Mesenchymal stem cell (in vitro differentiated cells and primary cell): Measurements from ENCODE around the gene SPATA32.

ENCODE experiments used
- DNase-seq: peaks from one replicate; pipeline ENCODE4 v3.0.0-alpha.2; 2013
- H2AFZ ChIP-seq: one replicate; pipeline ENCODE4 v1.6.1; 2013; ENCODE audit warnings: low read depth, mild to moderate bottlenecking, control low read depth, inconsistent platforms, low read length, moderate library complexity
- H2AK5ac ChIP-seq: 2 replicates; pipeline ENCODE4 v1.6.1; 2013; ENCODE audit warnings: low read length, moderate library complexity, mild to moderate bottlenecking, inconsistent platforms; ENCODE audit not compliant: severe bottlenecking
- H2BK120ac ChIP-seq: one replicate; pipeline ENCODE4 v1.6.1; 2013; ENCODE audit warnings: low read depth, mild to moderate bottlenecking, inconsistent platforms, low read length, moderate library complexity
- H2BK12ac ChIP-seq, 2 experiments: one replicate each; pipeline ENCODE4 v1.6.1; 2013; ENCODE audit warnings: inconsistent platforms in 2 of 2, low read length in 2 of 2, mild to moderate bottlenecking in 2 of 2, moderate library complexity in 2 of 2, control low read depth in 1 of 2
- H2BK15ac ChIP-seq: one replicate; pipeline ENCODE4 v1.6.1; 2013; ENCODE audit warnings: mild to moderate bottlenecking, low read depth, inconsistent platforms; ENCODE audit not compliant: poor library complexity, severe bottlenecking
- H2BK5ac ChIP-seq: 2 replicates; pipeline ENCODE4 v1.6.1; 2013; ENCODE audit warnings: low read depth, mild to moderate bottlenecking, low read length, control low read depth, inconsistent platforms; ENCODE audit not compliant: poor library complexity, severe bottlenecking
- H3K14ac ChIP-seq, 2 experiments: one replicate each; pipeline ENCODE4 v1.6.1; 2013; ENCODE audit warnings: inconsistent platforms in 2 of 2, low read length in 2 of 2, control low read depth in 1 of 2, mild to moderate bottlenecking in 1 of 2, moderate library complexity in 1 of 2
- H3K18ac ChIP-seq, 2 experiments: one replicate each; pipeline ENCODE4 v1.6.1; 2013; ENCODE audit warnings: inconsistent platforms in 2 of 2, low read length in 2 of 2, control low read depth in 1 of 2, low read depth in 1 of 2, mild to moderate bottlenecking in 1 of 2
- H3K23ac ChIP-seq, 2 experiments: one replicate each; pipeline ENCODE4 v1.6.1; 2013; ENCODE audit warnings: inconsistent platforms in 2 of 2, low read length in 2 of 2, mild to moderate bottlenecking in 2 of 2, moderate library complexity in 2 of 2, control low read depth in 1 of 2
- H3K27ac ChIP-seq: 2 replicates; pipeline ENCODE4 v1.5.1; 2013; ENCODE audit warnings: mild to moderate bottlenecking, moderate library complexity, low read length, control low read depth, inconsistent platforms; ENCODE audit not compliant: poor library complexity, severe bottlenecking
- H3K27me3 ChIP-seq, 2 experiments: 2 replicates each; pipeline versions ENCODE4 v1.6.1 to v1.7.0; 2013; ENCODE audit warnings: low read length in 2 of 2, mild to moderate bottlenecking in 2 of 2, moderate library complexity in 2 of 2, control low read depth in 1 of 2, inconsistent platforms in 1 of 2; ENCODE audit not compliant: control insufficient read depth in 1 of 2, insufficient read depth in 1 of 2
- H3K36me3 ChIP-seq, 2 experiments: 2 replicates each; pipeline versions ENCODE4 v1.6.1 to v1.7.0; 2013; ENCODE audit warnings: low read length in 2 of 2, control low read depth in 1 of 2, inconsistent platforms in 1 of 2, low read depth in 1 of 2, mild to moderate bottlenecking in 1 of 2; ENCODE audit not compliant: insufficient read depth in 2 of 2, control insufficient read depth in 1 of 2
- H3K4ac ChIP-seq, 2 experiments: one replicate each; pipeline ENCODE4 v1.6.1; 2013; ENCODE audit warnings: inconsistent platforms in 2 of 2, low read length in 2 of 2, mild to moderate bottlenecking in 2 of 2, moderate library complexity in 2 of 2, control low read depth in 1 of 2, low read depth in 1 of 2
- H3K4me1 ChIP-seq: 2 replicates; pipeline ENCODE4 v1.6.1; 2013; ENCODE audit warnings: low read depth, low read length, control low read depth; ENCODE audit not compliant: control insufficient read depth, insufficient read depth
- H3K4me2 ChIP-seq: 2 replicates; pipeline ENCODE4 v1.6.1; 2013; ENCODE audit warnings: low read length, mild to moderate bottlenecking, inconsistent platforms; ENCODE audit not compliant: poor library complexity, severe bottlenecking
- H3K4me3 ChIP-seq, 2 experiments: 2 replicates each; pipeline versions ENCODE4 v1.5.1 to v1.7.0; 2013; ENCODE audit warnings: low read length in 2 of 2, mild to moderate bottlenecking in 2 of 2, control low read depth in 1 of 2, low read depth in 1 of 2; ENCODE audit not compliant: insufficient read depth in 1 of 2
- H3K79me1 ChIP-seq: replicated peaks from 2 replicates; pipeline ENCODE4 v1.6.1; 2013; ENCODE audit warnings: mild to moderate bottlenecking, control low read depth, low read length, inconsistent platforms; ENCODE audit not compliant: poor library complexity, severe bottlenecking
- H3K9ac ChIP-seq: 2 replicates; pipeline ENCODE4 v1.7.0; 2013; ENCODE audit warnings: mild to moderate bottlenecking, low read length, moderate library complexity
- H3K9me3 ChIP-seq: 2 replicates; pipeline ENCODE4 v1.7.0; 2013; ENCODE audit warnings: mild to moderate bottlenecking, low read length; ENCODE audit not compliant: control insufficient read depth
- H4K8ac ChIP-seq: one replicate; pipeline ENCODE4 v1.6.1; 2013; ENCODE audit warnings: inconsistent platforms, mild to moderate bottlenecking, low read length, moderate library complexity
- H4K91ac ChIP-seq: one replicate; pipeline ENCODE4 v1.6.1; 2013; ENCODE audit warnings: mild to moderate bottlenecking, low read length, inconsistent platforms
- WGBS: methylation state at CpG from one replicate; pipeline ENCODE4 v1.1.7; 2013; ENCODE audit warnings: mixed read lengths; 5-methylcytosine and 5-hydroxymethylcytosine counted together

Gene SPATA32

DNA sequence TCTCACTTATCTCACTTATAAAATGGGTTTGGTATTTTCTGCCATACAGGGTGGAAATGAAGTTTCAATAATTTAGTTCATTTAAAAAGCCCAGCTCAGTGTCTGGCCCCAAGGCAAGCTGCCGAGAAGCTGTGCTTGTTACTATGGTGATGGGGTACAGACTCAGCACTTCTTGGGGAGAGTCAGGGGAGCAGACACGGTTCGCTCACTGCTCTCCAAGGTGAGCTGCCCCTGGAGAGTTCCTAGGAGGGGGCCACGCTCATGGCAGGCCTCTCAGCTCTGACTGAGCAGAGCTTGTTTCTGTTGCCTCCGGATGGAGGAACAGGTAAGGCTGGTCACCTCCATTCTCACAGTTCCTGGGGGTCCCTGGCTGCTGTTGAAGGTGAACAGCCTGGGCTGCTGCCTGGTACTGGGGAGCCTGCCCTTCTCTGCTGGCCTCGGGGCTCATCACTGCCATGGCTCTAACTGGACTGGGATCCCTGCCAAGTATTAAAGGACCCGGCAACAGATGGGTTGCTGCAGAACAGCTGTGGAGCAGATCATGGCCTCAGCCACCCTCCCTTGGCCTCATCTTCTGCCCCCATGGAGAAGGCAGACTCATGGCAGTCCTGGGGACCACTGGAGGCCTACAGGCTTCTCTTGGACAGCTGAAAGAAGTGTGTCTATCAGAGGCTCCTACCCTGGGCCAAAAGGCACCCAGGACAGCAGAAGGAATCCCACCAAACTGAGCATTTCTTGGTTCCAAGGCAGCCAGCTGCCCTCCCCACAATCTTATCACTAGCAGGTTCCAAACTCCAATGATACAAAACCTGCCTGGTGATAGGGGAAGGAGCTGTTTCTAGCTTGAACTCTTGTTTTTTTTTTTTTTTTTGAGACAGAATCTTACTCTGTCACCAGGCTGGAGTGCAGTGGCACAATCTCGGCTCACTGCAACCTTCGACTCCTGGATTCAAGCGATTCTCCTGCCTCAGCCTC, 25.9 kb upstream of the SPATA32 start:
- Histone ChIP-seq H4K8ac (no peak overlapping the region), H3K4me2 (no peak overlapping the region), H3K9ac (no peak overlapping the region), H4K91ac (no peak overlapping the region), H3K9me3 (no peaks in the 10 kb centered on the region), H2BK5ac (no peak overlapping the region), H2BK120ac (no peak overlapping the region), H3K23ac (no peak overlapping the region), H2AK5ac (no peak overlapping the region), H2AFZ (no peak overlapping the region), H3K27ac (peak overlapping the region; percentile 41), H3K14ac (no peak overlapping the region), H2BK15ac (no peak overlapping the region), H3K4ac (no peak overlapping the region), H3K18ac (no peak overlapping the region), H3K79me1 (peaks cover 8% of the 10 kb centered on the region), H3K4me3 (peak overlapping the region in 1 of 2 experiments; percentile 6), H3K27me3 (no peaks in the 10 kb centered on the region), H2BK12ac (no peak overlapping the region), H3K4me1 (peaks cover 53% of the 10 kb centered on the region), H3K36me3 (peaks cover 71 to 85% of the 10 kb centered on the region in 2 experiments)
- WGBS = 88% methylated on average over 10 of the region's 10 CpGs
- DNase-seq = no peak

DNA sequence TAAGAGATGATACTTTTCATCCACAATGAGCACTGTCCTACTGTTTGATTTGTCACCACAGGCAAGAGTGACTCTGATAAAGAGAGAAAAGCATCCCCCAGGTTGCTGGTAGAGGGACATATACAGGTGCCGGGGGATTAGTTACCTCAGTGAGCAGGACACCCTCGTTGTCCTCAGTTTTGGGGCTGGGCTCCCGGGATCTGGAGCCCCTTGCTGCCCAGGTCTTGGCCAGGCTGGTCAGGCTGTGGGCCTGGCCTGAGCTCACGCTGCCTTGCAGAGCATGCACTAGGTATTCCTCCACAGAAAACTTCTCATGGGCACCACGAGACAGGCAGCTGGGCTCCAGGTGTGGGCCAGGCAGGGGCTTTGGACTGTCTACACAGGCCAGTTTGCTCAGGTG, 24.4 kb upstream of the SPATA32 start:
- Histone ChIP-seq H2BK5ac (no peak overlapping the region), H2BK12ac (no peak overlapping the region), H3K23ac (no peak overlapping the region), H2AFZ (no peak overlapping the region), H2BK15ac (no peak overlapping the region), H3K9me3 (no peaks in the 10 kb centered on the region), H3K4me3 (no peak overlapping the region), H2BK120ac (no peak overlapping the region), H3K4ac (no peak overlapping the region), H3K18ac (no peak overlapping the region), H3K27ac (no peak overlapping the region), H3K4me1 (peaks cover 47% of the 10 kb centered on the region), H3K36me3 (peaks cover 81 to 85% of the 10 kb centered on the region in 2 experiments), H3K79me1 (peaks cover 8% of the 10 kb centered on the region), H3K27me3 (no peaks in the 10 kb centered on the region), H4K8ac (no peak overlapping the region), H3K14ac (no peak overlapping the region), H4K91ac (no peak overlapping the region), H3K4me2 (no peak overlapping the region), H2AK5ac (no peak overlapping the region), H3K9ac (no peak overlapping the region)
- WGBS = over 99% methylated on average over 5 of the region's 5 CpGs
- DNase-seq = no peak

DNA sequence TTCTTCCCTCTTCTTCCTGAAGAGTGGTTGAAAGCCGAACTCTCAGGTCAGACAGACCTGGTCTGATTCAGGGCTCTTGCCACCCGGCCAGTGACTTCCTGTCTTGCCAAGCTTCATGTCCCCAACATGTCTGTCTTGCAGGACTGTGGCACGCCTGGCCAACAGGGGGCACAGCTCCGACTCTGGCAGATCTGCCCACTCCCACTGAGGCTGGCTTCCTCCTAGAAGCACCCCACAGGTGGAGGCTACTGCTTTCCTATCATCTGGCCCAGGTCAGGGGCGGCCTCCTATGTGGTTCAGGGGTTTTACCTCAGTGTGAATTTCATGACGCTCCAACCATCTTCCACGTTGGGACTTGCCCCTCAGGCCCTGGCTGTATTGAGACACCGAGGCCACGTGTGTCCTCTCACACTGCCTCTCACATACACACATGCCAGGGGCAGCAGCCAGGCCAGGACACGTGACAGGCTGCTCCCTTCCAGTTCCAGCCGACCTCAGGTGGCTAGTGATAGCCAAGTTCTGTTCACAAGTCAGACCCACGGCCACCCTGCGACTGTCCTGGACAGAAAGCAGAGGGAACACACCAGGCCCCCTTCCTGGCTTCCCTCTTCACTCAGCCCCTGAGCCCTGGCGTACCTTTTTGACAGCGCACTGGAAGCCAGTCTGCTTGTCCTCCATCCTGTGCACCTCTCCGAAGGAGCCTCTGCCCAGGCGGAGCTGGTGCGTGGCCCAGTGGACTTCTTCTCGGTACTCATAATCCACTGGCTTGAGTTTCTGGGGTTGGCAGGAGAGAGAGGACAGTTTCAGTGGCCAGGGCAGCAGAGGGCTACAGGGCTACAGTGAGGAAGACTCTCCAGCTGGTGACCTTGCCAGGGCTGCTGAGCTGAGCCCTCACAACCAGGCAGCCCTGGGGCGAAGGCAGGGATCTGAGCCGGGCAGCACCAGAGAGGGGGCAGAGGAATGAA, 22.6 kb upstream of the SPATA32 start:
- Histone ChIP-seq H4K8ac (no peak overlapping the region), H3K36me3 (peaks cover 72 to 81% of the 10 kb centered on the region in 2 experiments), H3K4ac (peak overlapping the region in 1 of 2 experiments; percentile 0), H3K79me1 (peaks cover 11% of the 10 kb centered on the region), H3K23ac (no peak overlapping the region), H2AK5ac (no peak overlapping the region), H3K4me1 (peaks cover 40% of the 10 kb centered on the region), H3K4me3 (no peak overlapping the region), H3K27me3 (no peaks in the 10 kb centered on the region), H3K27ac (peak overlapping the region; percentile 77), H2BK15ac (no peak overlapping the region), H2BK120ac (no peak overlapping the region), H3K9me3 (no peaks in the 10 kb centered on the region), H2BK5ac (peak overlapping the region; percentile 9), H2AFZ (no peak overlapping the region), H3K4me2 (no peak overlapping the region), H3K18ac (peak overlapping the region in 1 of 2 experiments; percentile 14), H3K9ac (no peak overlapping the region), H3K14ac (no peak overlapping the region), H4K91ac (peak overlapping the region; percentile 52), H2BK12ac (peak overlapping the region; percentile 18 to 21)
- no peak for DNase-seq
- WGBS = 92% methylated on average over 21 of the region's 21 CpGs
